ENCODE results near the gene OBSCN.

OBSCN gene

DNA sequence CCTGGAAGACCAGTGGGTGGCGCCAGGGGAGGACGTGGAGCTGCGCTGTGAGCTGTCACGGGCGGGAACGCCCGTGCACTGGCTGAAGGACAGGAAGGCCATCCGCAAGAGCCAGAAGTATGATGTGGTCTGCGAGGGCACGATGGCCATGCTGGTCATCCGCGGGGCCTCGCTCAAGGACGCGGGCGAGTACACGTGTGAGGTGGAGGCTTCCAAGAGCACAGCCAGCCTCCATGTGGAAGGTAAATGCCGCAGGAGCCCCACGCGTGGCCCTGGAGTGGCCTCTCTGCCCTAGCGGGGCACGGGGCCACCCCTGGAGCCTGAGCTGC is 75.2 kb downstream of the OBSCN start:
- in situ Hi-C loops (cut with HindIII; ENCODE audit: low pct_ligation_motif_present, low sequenced_read_pairs), result no loop called here
- no peak for DNase-seq
- Histone ChIP-seq H3K4me3 (ENCODE audit: low read depth, low read length) (no peak overlapping the region), H3K27me3 (replicated peaks) (no peaks in the 10 kb centered on the region), H3K27ac (no peak overlapping the region), H3K36me3 (replicated peaks) (no peaks in the 10 kb centered on the region)
- TF ChIP-seq, protein P1, sequence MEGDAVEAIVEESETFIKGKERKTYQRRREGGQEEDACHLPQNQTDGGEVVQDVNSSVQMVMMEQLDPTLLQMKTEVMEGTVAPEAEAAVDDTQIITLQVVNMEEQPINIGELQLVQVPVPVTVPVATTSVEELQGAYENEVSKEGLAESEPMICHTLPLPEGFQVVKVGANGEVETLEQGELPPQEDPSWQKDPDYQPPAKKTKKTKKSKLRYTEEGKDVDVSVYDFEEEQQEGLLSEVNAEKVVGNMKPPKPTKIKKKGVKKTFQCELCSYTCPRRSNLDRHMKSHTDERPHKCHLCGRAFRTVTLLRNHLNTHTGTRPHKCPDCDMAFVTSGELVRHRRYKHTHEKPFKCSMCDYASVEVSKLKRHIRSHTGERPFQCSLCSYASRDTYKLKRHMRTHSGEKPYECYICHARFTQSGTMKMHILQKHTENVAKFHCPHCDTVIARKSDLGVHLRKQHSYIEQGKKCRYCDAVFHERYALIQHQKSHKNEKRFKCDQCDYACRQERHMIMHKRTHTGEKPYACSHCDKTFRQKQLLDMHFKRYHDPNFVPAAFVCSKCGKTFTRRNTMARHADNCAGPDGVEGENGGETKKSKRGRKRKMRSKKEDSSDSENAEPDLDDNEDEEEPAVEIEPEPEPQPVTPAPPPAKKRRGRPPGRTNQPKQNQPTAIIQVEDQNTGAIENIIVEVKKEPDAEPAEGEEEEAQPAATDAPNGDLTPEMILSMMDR (IDR thresholded peaks at IDR 0.05; ENCODE audit: low read depth, low read length, missing control alignments), result no peak

DNA sequence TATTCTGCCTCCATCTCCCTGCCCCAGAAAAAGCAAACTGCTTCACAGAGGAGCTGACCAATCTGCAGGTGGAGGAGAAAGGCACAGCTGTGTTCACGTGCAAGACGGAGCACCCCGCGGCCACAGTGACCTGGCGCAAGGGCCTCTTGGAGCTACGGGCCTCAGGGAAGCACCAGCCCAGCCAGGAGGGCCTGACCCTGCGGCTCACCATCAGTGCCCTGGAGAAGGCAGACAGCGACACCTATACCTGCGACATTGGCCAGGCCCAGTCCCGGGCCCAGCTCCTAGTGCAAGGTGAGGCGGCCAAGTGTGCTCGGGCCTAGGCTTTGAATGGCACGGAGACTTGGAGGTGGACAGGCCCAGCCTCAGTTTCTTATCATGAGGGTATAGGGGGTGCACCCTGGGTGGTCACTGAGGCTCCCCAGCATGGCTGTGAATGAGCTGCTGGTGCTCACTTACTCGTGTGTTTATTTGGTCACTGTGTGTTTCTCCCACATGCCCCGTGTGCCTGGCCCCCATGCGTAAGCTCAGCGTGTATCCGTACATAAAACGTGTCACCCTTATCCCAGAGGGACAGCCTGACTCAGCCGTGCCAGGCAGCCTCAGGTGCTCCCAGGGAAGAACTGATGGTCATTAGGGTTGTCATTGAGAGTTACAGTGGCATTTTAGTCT is 75.8 kb downstream of the OBSCN start:
- no peak for DNase-seq
- no peak overlapping the region for H3K4me3 ChIP-seq (ENCODE audit: low read depth, low read length)
- no peaks in the 10 kb centered on the region for H3K36me3 ChIP-seq (replicated peaks)

DNA sequence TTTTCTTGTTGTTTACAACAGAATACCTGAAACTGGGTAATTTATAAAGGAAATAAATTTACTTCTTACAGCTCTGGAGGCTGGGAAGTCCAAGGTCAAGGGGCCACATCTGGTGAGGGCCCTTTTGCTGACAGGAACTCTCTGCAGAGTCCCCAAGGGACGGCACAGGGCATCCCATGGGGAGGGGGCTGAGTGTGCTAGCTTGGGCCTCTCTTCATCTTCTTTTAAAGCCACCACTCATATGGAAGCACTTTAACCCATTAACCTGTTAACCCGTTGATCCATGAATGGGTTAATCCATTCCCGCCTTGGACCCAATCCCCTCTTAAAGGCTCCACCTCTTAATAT is 76.3 kb downstream of the OBSCN start:
- no peak for DNase-seq
- in situ Hi-C loops (cut with HindIII; ENCODE audit: low pct_ligation_motif_present, low sequenced_read_pairs), result no loop called here
- H3K27ac ChIP-seq, result no peak overlapping the region
- TF ChIP-seq, protein P1 (IDR thresholded peaks at IDR 0.05; ENCODE audit: low read depth, low read length, missing control alignments), result no peak
- H3K4me3 ChIP-seq (ENCODE audit: low read depth, low read length), result no peak overlapping the region
- no peaks in the 10 kb centered on the region for H3K36me3 ChIP-seq (replicated peaks)
- H3K27me3 ChIP-seq (replicated peaks), result no peaks in the 10 kb centered on the region

More for the DNA sequence above, 75.8 kb downstream of the OBSCN start:
- in situ Hi-C loops (cut with HindIII; ENCODE audit: low pct_ligation_motif_present, low sequenced_read_pairs), result no loop called here
- TF ChIP-seq, protein P1 (IDR thresholded peaks at IDR 0.05; ENCODE audit: low read depth, low read length, missing control alignments), result no peak
- Histone ChIP-seq H3K27ac (no peak overlapping the region), H3K27me3 (replicated peaks) (no peaks in the 10 kb centered on the region)

DNA sequence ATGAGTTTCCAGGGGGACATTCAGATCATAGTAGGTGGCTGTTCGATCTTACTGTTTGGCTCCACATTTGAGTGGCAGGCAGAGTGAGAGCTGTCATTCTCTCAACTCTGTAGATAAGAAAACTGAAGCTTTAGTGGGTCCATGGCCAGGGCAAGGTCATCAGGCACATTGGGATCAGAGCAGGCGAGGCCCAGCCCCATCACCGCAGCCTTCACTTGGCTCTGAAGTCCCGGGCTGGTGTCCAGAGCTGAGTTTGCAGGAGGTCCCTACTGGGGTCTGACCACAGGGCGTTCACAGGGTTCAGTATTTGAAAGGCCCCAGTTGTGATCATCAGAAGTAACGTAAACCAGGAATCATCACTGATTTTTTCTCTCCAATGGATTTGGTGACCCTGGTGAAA is 76.7 kb downstream of the OBSCN start:
- no peak for DNase-seq
- in situ Hi-C loops (cut with HindIII; ENCODE audit: low pct_ligation_motif_present, low sequenced_read_pairs), result no loop called here
- H3K27ac ChIP-seq, result no peak overlapping the region
- H3K4me3 ChIP-seq (ENCODE audit: low read depth, low read length), result no peak overlapping the region
- TF ChIP-seq, protein P1 (IDR thresholded peaks at IDR 0.05; ENCODE audit: low read depth, low read length, missing control alignments), result no peak
- no peaks in the 10 kb centered on the region for H3K27me3 ChIP-seq (replicated peaks)
- no peaks in the 10 kb centered on the region for H3K36me3 ChIP-seq (replicated peaks)

DNA sequence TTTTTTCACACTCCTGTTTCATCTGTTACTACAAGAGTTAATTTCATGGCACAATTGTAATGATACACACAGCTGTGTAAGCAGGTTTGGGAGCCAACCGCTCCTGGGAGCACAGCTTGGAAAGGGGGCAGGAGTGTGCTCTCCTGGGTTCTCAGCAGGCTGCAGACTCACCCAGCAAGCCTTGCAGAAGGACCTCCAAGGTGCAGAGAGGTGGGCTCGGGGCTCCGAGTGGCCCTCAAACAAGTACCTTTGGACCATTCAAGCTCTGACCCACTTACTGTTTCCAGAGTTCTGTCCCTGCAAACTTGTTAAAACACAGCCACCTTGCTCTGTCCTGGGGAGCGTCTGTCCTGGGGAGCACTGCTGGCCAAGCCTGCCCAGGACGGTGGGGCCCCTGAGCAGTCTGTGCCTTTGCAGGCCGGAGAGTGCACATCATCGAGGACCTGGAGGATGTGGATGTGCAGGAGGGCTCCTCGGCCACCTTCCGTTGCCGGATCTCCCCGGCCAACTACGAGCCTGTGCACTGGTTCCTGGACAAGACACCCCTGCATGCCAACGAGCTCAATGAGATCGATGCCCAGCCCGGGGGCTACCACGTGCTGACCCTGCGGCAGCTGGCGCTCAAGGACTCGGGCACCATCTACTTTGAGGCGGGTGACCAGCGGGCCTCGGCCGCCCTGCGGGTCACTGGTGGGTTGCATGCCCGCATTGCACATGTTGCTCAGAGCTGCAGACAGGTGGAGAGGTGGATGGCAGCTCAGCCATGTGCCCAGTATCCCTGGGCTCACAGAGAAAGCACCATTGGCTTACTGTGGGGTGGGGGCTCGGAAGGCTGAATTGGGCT is 78.0 kb downstream of the OBSCN start:
- in situ Hi-C loops (cut with HindIII; ENCODE audit: low pct_ligation_motif_present, low sequenced_read_pairs), result no loop called here
- TF ChIP-seq, protein P1 (IDR thresholded peaks at IDR 0.05; ENCODE audit: low read depth, low read length, missing control alignments), result no peak
- Histone ChIP-seq H3K27ac (no peak overlapping the region), H3K27me3 (replicated peaks) (no peaks in the 10 kb centered on the region), H3K4me3 (ENCODE audit: low read depth, low read length) (no peak overlapping the region), H3K36me3 (replicated peaks) (no peaks in the 10 kb centered on the region)
- DNase-seq, result no peak
